Amniotic epithelial cell (primary cell): ENCODE results near the gene CTNNA1.

Source experiments
- DNase-seq: peaks from one replicate; pipeline ENCODE4 v3.0.0-alpha.2; 2010; ENCODE audit warnings: low read depth

The CTNNA1 gene

GRCh38 chr5:138949223-138949574, 196.0 kb downstream of the CTNNA1 start:
- DNase-seq, result no peak

- DNase-seq, result no peak
Observed at GRCh38 chr5:138949988-138950387, 196.8 kb downstream of the CTNNA1 start.

- DNase-seq, result no peak
Observed at GRCh38 chr5:138950421-138951031, 197.3 kb downstream of the CTNNA1 start.

GRCh38 chr5:138951091-138951985, 198.1 kb downstream of the CTNNA1 start:
- no peak for DNase-seq

- DNase-seq, result no peak
Observed at GRCh38 chr5:138951986-138952735, 198.9 kb downstream of the CTNNA1 start.

GRCh38 chr5:138952962-138953361, 199.7 kb downstream of the CTNNA1 start:
- no peak for DNase-seq

GRCh38 chr5:138953387-138954256, 200.4 kb downstream of the CTNNA1 start:
- peak; percentile 67 for DNase-seq

- DNase-seq, result no peak
Observed at GRCh38 chr5:138954257-138955012, 201.2 kb downstream of the CTNNA1 start.

- no peak for DNase-seq
Observed at GRCh38 chr5:138955013-138955660, 201.9 kb downstream of the CTNNA1 start.

GRCh38 chr5:138955671-138956295, 202.6 kb downstream of the CTNNA1 start:
- DNase-seq, result no peak

- DNase-seq, result no peak
Observed at GRCh38 chr5:138956801-138957200, 203.6 kb downstream of the CTNNA1 start.

GRCh38 chr5:138960145-138960692, 207.0 kb downstream of the CTNNA1 start:
- no peak for DNase-seq

- no peak for DNase-seq
Observed at GRCh38 chr5:138961221-138961620, 208.0 kb downstream of the CTNNA1 start.

GRCh38 chr5:138961729-138962128, 208.5 kb downstream of the CTNNA1 start:
- DNase-seq, result no peak

GRCh38 chr5:138962614-138963370, 209.6 kb downstream of the CTNNA1 start:
- DNase-seq, result no peak

- DNase-seq, result peak; percentile 52
Observed at GRCh38 chr5:138963763-138964371, 210.6 kb downstream of the CTNNA1 start.

- no peak for DNase-seq
Observed at GRCh38 chr5:138964647-138965201, 211.5 kb downstream of the CTNNA1 start.

GRCh38 chr5:138965626-138966025, 212.4 kb downstream of the CTNNA1 start:
- DNase-seq, result no peak
